Jurkat, Clone E6-1 (cell line): ENCODE data around the gene HIP1.
"Not testable (repeated sequence)": the region's sequence is repeated elsewhere in the genome, so short reads cannot be mapped to it uniquely, and the experiment has no call there.

Source experiments
- DNase-seq: peaks from one replicate; pipeline ENCODE4 v3.0.0-alpha.2; 2011; ENCODE audit warnings: low read depth, low spot score
- H3K4me3 ChIP-seq: 2 replicates; pipeline ENCODE4 v1.5.1; 2011; ENCODE audit warnings: mild to moderate bottlenecking, low read length, control low read depth, moderate library complexity

The HIP1 gene

GRCh38 chr7:75689246-75690099 is 49.3 kb downstream of the HIP1 start:
- no peak for DNase-seq
- H3K4me3 ChIP-seq, result no peak overlapping the region

GRCh38 chr7:75688200-75689136 is 50.3 kb downstream of the HIP1 start:
- no peak for DNase-seq

GRCh38 chr7:75687246-75688088 is 51.3 kb downstream of the HIP1 start:
- DNase-seq, result no peak
- H3K4me3 ChIP-seq, result no peak overlapping the region

More at GRCh38 chr7:75688200-75689136, 50.3 kb downstream of the HIP1 start:
- no peak overlapping the region for H3K4me3 ChIP-seq

- H3K4me3 ChIP-seq, result no peak overlapping the region
- DNase-seq, result no peak
Measured at GRCh38 chr7:75686551-75686950, 52.2 kb downstream of the HIP1 start.

- not testable (repeated sequence) for H3K4me3 ChIP-seq, DNase-seq
Measured at GRCh38 chr7:75682052-75682451, 56.7 kb downstream of the HIP1 start.

- DNase-seq, result no peak
- H3K4me3 ChIP-seq, result no peak overlapping the region
Measured at GRCh38 chr7:75679060-75679459, 59.7 kb downstream of the HIP1 start.

GRCh38 chr7:75669579-75669978 is 69.2 kb downstream of the HIP1 start:
- no peak overlapping the region for H3K4me3 ChIP-seq
- DNase-seq, result no peak

GRCh38 chr7:75667938-75668337 is 70.8 kb downstream of the HIP1 start:
- no peak overlapping the region for H3K4me3 ChIP-seq
- no peak for DNase-seq

- no peak overlapping the region for H3K4me3 ChIP-seq
- no peak for DNase-seq
Measured at GRCh38 chr7:75663302-75663907, 75.3 kb downstream of the HIP1 start.

- H3K4me3 ChIP-seq, result no peak overlapping the region
- DNase-seq, result no peak
Measured at GRCh38 chr7:75662579-75663301, 76.0 kb downstream of the HIP1 start.

GRCh38 chr7:75660566-75661215 is 78.0 kb downstream of the HIP1 start:
- no peak overlapping the region for H3K4me3 ChIP-seq
- DNase-seq, result no peak

GRCh38 chr7:75658802-75659201 is 79.9 kb downstream of the HIP1 start:
- H3K4me3 ChIP-seq, result no peak overlapping the region
- DNase-seq, result no peak

- no peak overlapping the region for H3K4me3 ChIP-seq
- no peak for DNase-seq
Measured at GRCh38 chr7:75658369-75658768, 80.4 kb downstream of the HIP1 start.

GRCh38 chr7:75657866-75658265 is 80.9 kb downstream of the HIP1 start:
- DNase-seq, result no peak
- no peak overlapping the region for H3K4me3 ChIP-seq

GRCh38 chr7:75656740-75657139 is 82.0 kb downstream of the HIP1 start:
- no peak for DNase-seq
- H3K4me3 ChIP-seq, result no peak overlapping the region

- no peak for DNase-seq
- no peak overlapping the region for H3K4me3 ChIP-seq
Measured at GRCh38 chr7:75655536-75655935, 83.2 kb downstream of the HIP1 start.

GRCh38 chr7:75654855-75655254 is 83.9 kb downstream of the HIP1 start:
- DNase-seq, result no peak

GRCh38 chr7:75653651-75654050 is 85.1 kb downstream of the HIP1 start:
- no peak overlapping the region for H3K4me3 ChIP-seq
- DNase-seq, result no peak

More at GRCh38 chr7:75654855-75655254, 83.9 kb downstream of the HIP1 start:
- no peak overlapping the region for H3K4me3 ChIP-seq
